Right atrium auricular region (tissue), 2 donors: ENCODE measurements around the gene GMCL1. TPM values are rescaled to one million over a fixed set of nuclear protein-coding genes. Genes with fewer than 3 reads are reported as not detected.
"Not testable (repeated sequence)": the region's sequence is repeated elsewhere in the genome, so short reads cannot be mapped to it uniquely, and the experiment has no call there.

Source experiments
- DNase-seq: peaks from one replicate; pipeline ENCODE4 v3.0.0-alpha.2; 2019; ENCODE audit warnings: low spot score
- H3K27ac ChIP-seq, 2 donors: fragments of 200-600 bp; sonication (generic); 1 replicate in 1 of 2; 2 replicates in 1 of 2; pipeline ENCODE4 v1.5.1; 2016 to 2019
- H3K27me3 ChIP-seq, 2 donors: fragments of 200-600 bp; sonication (generic); one replicate each; pipeline versions ENCODE4 v1.5.1 to v1.6.0; 2017 to 2019
- H3K36me3 ChIP-seq: fragments of 200-600 bp; sonication (generic); one replicate; pipeline ENCODE4 v1.5.1; 2016
- H3K4me1 ChIP-seq, 2 donors: fragments of 200-600 bp; sonication (generic); one replicate each; pipeline versions ENCODE4 v1.5.1 to v1.6.0; 2017 to 2019
- H3K4me3 ChIP-seq, 2 donors: fragments of 200-600 bp; sonication (generic); 1 replicate in 1 of 2; 2 replicates in 1 of 2; pipeline ENCODE4 v1.5.1; 2017 to 2019; ENCODE audit warnings: mild to moderate bottlenecking in 1 of 2, moderate library complexity in 1 of 2
- H3K9me3 ChIP-seq, 2 donors: fragments of 200-600 bp; sonication (generic); one replicate each; pipeline ENCODE4 v1.5.1; 2019
- total RNA-seq, 2 donors: library from RNA; depleted of rRNA; stranded (reverse); fragments of >200 nt; gene quantifications; one replicate each; pipeline ENCODE4 v1.1.0, GENCODE V29; 2016
- TF ChIP-seq, protein P1 (sequence below), 2 donors: fragments of 200-600 bp; sonication (generic); IDR thresholded peaks; one replicate each; pipeline ENCODE4 v1.5.1; 2019; ENCODE audit warnings: antibody characterized with exemption in 2 of 2

The GMCL1 gene
- total RNA-seq, 2 donors from 2014 or later: 5.4 to 7.2 TPM

DNA sequence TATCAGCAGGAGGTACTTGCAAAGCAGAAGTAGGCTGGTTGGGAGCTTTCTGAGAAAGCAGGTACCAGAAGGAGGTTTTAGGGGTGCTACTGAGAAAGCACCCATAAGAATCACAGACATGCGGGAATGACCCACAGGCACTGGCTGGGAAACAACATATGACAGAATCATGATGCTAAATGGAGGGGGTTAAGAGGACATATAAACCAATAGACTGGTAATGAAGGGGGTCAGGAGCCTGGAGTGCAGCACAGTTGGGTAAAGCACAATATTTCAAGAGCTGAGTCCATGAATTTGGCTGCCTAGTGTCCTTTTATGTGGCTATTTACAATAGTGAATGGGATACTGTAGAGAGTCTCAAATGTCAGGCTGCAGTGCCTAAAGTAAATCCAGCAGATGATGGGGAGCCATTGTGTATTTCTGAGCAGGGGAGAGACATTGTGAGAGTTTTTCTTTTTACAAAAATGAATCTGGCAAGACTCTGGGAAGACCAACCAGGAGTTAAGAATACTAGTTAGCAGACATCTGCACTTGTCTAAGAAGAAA, 27.6 kb upstream of the GMCL1 start:
- TF ChIP-seq, protein P1, sequence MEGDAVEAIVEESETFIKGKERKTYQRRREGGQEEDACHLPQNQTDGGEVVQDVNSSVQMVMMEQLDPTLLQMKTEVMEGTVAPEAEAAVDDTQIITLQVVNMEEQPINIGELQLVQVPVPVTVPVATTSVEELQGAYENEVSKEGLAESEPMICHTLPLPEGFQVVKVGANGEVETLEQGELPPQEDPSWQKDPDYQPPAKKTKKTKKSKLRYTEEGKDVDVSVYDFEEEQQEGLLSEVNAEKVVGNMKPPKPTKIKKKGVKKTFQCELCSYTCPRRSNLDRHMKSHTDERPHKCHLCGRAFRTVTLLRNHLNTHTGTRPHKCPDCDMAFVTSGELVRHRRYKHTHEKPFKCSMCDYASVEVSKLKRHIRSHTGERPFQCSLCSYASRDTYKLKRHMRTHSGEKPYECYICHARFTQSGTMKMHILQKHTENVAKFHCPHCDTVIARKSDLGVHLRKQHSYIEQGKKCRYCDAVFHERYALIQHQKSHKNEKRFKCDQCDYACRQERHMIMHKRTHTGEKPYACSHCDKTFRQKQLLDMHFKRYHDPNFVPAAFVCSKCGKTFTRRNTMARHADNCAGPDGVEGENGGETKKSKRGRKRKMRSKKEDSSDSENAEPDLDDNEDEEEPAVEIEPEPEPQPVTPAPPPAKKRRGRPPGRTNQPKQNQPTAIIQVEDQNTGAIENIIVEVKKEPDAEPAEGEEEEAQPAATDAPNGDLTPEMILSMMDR (IDR thresholded peaks at IDR 0.05): no peak
- Histone ChIP-seq H3K27me3 (no peaks in the 10 kb centered on the region), H3K36me3 (peaks cover 26% of the 10 kb centered on the region), H3K9me3 (no peaks in the 10 kb centered on the region), H3K4me1 (peaks cover 0 to 25% of the 10 kb centered on the region in 2 donors), H3K27ac (no peak overlapping the region), H3K4me3 (no peak overlapping the region)
- DNase-seq: no peak

DNA sequence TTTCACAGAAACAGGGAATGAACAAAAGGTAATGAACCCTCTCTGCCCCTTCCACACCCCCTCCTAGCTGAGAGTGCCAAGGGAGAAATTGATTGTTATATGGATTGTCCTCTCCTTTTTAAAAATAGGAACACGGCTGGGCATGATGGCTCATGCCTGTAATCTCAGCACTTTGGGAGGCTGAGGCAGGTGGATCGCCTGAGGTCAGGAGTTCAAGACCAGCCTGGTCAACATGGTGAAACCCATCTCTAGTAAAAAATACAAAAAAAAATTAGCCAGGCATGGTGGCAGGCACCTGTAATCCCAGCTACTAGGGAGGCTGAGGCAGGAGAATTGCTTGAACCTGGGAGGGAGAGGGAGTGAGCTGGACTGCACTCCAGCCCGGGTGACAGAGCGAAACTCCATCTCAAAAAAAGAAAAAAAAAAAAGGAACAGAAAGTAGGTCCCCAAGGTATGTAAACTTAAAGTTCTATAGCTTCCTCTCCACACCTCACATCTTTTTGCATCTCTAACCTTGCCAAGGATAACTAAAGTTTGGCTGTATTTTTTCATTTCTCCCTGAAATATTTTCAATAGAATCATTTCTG, 26.6 kb upstream of the GMCL1 start:
- H3K27ac ChIP-seq, H3K27me3 ChIP-seq, H3K9me3 ChIP-seq, DNase-seq, H3K4me3 ChIP-seq: not testable (repeated sequence)
- Histone ChIP-seq H3K4me1 (peaks cover 0 to 20% of the 10 kb centered on the region in 2 donors), H3K36me3 (peaks cover 36% of the 10 kb centered on the region)

DNA sequence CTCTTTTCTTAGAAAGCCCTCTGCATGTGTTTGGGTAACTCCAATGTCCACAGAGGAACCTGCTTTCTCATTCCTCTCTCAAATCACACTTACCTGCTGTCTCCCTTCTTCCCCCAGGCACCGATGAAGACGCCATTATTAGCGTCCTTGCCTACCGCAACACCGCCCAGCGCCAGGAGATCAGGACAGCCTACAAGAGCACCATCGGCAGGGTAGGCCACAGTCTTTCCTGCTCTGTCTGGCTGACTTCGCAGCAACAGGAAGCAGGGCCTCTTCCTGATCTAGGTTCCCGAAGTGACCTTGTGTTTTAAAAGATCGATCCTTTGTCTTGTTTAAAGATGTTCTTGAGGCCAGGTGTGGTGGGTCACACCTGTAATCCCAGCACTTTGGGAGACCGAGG, 25.0 kb upstream of the GMCL1 start:
- no peaks in the 10 kb centered on the region for H3K27me3 ChIP-seq
- DNase-seq: no peak
- peaks cover 51% of the 10 kb centered on the region for H3K36me3 ChIP-seq
- H3K4me3 ChIP-seq: no peak overlapping the region
- TF ChIP-seq, protein P1 (IDR thresholded peaks at IDR 0.05): no peak
- H3K27ac ChIP-seq: no peak overlapping the region
- H3K9me3 ChIP-seq: no peaks in the 10 kb centered on the region
- H3K4me1 ChIP-seq: peaks cover 0 to 5% of the 10 kb centered on the region in 2 donors

DNA sequence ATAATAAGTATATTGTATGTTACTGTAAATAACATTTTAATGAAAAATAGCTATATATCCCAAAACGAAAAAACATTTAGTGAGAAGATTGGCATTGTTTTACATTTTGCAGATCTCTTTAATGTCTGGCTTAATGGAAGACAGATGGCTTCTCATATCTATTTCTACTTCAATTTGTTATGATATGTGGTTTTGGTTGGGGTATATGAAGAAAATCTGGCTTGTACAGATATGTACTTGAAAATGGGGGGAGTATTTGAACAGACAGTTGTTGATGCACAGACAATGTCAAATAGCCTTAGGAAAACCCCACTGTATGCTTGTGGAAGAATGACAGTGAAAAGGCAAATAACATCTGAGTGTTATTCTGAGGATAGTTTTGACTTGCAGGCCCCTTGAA, 23.6 kb upstream of the GMCL1 start:
- Histone ChIP-seq H3K4me3 (no peak overlapping the region), H3K36me3 (peaks cover 62% of the 10 kb centered on the region)
- TF ChIP-seq, protein P1 (IDR thresholded peaks at IDR 0.05): no peak

DNA sequence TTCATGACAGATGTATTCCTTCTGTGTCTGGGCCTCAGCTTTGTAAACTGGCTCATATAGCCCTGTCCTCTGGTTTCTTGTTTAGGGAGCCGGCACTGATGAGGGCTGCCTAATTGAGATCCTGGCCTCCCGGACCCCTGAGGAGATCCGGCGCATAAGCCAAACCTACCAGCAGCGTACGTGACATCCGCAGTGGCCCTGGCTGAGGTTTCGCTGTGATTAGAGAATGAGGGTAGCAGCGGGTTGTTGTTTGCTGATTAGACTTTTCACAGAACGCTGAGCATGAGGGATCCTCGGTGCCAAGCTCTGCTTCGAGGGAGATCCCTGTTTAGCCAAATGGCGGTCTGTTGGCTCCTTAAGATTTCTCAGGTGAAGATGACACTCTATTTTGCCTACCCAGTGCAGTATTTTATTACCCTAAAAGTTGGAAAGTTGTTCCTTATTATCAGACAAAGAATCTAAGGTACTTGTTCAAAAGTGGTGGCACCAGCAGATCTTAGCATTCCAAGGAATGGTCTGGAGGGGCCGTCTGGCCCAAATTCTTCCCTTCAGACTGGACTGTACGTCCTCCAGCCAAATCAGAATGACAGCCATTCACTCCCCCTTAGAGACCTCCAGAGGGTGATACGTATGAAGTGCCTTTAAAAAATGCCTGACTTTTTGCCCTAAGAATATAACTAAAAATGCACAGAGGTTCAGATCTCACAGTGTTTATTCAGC, 21.5 kb upstream of the GMCL1 start:
- TF ChIP-seq, protein P1 (IDR thresholded peaks at IDR 0.05): no peak
- H3K9me3 ChIP-seq: no peaks in the 10 kb centered on the region
- H3K4me1 ChIP-seq: no peaks in the 10 kb centered on the region
- no peak overlapping the region for H3K27ac ChIP-seq
- no peak overlapping the region for H3K4me3 ChIP-seq
- H3K36me3 ChIP-seq: peaks cover 68% of the 10 kb centered on the region
- DNase-seq: no peak
- no peaks in the 10 kb centered on the region for H3K27me3 ChIP-seq

More for the DNA sequence above, 23.6 kb upstream of the GMCL1 start:
- Histone ChIP-seq H3K4me1 (no peaks in the 10 kb centered on the region), H3K27me3 (no peaks in the 10 kb centered on the region), H3K27ac (no peak overlapping the region), H3K9me3 (no peaks in the 10 kb centered on the region)
- DNase-seq: no peak

DNA sequence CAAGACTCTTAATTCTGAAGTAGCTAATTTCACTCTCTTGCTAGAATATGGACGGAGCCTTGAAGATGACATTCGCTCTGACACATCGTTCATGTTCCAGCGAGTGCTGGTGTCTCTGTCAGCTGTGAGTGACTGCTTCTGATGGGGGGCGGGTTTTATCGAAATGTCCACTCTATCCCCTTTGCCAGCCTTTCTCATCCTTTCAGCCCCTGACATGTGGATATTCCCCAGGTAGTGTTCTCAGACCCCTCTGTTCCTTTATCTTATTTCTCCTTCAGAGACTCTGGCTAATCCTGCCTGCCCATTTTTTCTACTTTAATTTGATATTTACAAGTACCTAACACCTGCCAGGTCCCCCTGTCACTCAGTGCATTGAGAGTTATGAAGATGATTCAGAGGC, 18.9 kb upstream of the GMCL1 start:
- Histone ChIP-seq H3K9me3 (no peaks in the 10 kb centered on the region), H3K4me3 (no peak overlapping the region), H3K27me3 (no peaks in the 10 kb centered on the region), H3K4me1 (no peaks in the 10 kb centered on the region), H3K27ac (no peak overlapping the region), H3K36me3 (peaks cover 55% of the 10 kb centered on the region)
- DNase-seq: no peak
- TF ChIP-seq, protein P1 (IDR thresholded peaks at IDR 0.05): no peak
